ENCODE data around the gene ASPG.
A peak's percentile ranks its signal among the peaks of the same experiment; 100 is the strongest.

The ASPG gene

GRCh38 chr14:104130974-104131651 lies 45.6 kb downstream of the ASPG start:
- no peak for TF ChIP-seq POLR2AphosphoS5 (IDR thresholded peaks at IDR 0.05; ENCODE audit: low read depth, low read length)
- TF ChIP-seq REST (IDR thresholded peaks at IDR 0.05; ENCODE audit: insufficient read depth in 1 of 2, low read depth in 2 of 2, low read length in 2 of 2), result no peak
- no peak for TF ChIP-seq TAF1 (IDR thresholded peaks at IDR 0.05; ENCODE audit: borderline replicate concordance, insufficient read depth, low read length)
- TF ChIP-seq FOXP2 (optimal IDR thresholded peaks at IDR 0.05; ENCODE audit: borderline replicate concordance, extremely low read depth, extremely low read length, insufficient read depth), result no peak
- no peak for TF ChIP-seq SIN3A (IDR thresholded peaks at IDR 0.05; ENCODE audit: borderline replicate concordance, insufficient read depth, low read length)

GRCh38 chr14:104131968-104132732 lies 46.6 kb downstream of the ASPG start:
- TF ChIP-seq POLR2AphosphoS5 (IDR thresholded peaks at IDR 0.05; ENCODE audit: low read depth, low read length) (no peak), TAF1 (IDR thresholded peaks at IDR 0.05; ENCODE audit: borderline replicate concordance, insufficient read depth, low read length) (no peak), FOXP2 (optimal IDR thresholded peaks at IDR 0.05; ENCODE audit: borderline replicate concordance, extremely low read depth, extremely low read length, insufficient read depth) (no peak), REST (IDR thresholded peaks at IDR 0.05; ENCODE audit: insufficient read depth in 1 of 2, low read depth in 2 of 2, low read length in 2 of 2) (no peak), SIN3A (IDR thresholded peaks at IDR 0.05; ENCODE audit: borderline replicate concordance, insufficient read depth, low read length) (no peak)

- no peak for TF ChIP-seq TAF1 (IDR thresholded peaks at IDR 0.05; ENCODE audit: borderline replicate concordance, insufficient read depth, low read length)
- peak; percentile 65 to 88 for TF ChIP-seq REST (IDR thresholded peaks at IDR 0.05; ENCODE audit: insufficient read depth in 1 of 2, low read depth in 2 of 2, low read length in 2 of 2)
Measured at GRCh38 chr14:104132981-104133380, 47.5 kb downstream of the ASPG start.

- TF ChIP-seq REST (IDR thresholded peaks at IDR 0.05; ENCODE audit: insufficient read depth in 1 of 2, low read depth in 2 of 2, low read length in 2 of 2), result no peak
- TF ChIP-seq SIN3A (IDR thresholded peaks at IDR 0.05; ENCODE audit: borderline replicate concordance, insufficient read depth, low read length), result no peak
- TF ChIP-seq FOXP2 (optimal IDR thresholded peaks at IDR 0.05; ENCODE audit: borderline replicate concordance, extremely low read depth, extremely low read length, insufficient read depth), result no peak
- no peak for TF ChIP-seq TAF1 (IDR thresholded peaks at IDR 0.05; ENCODE audit: borderline replicate concordance, insufficient read depth, low read length)
- no peak for TF ChIP-seq POLR2AphosphoS5 (IDR thresholded peaks at IDR 0.05; ENCODE audit: low read depth, low read length)
Measured at GRCh38 chr14:104133496-104133895, 48.0 kb downstream of the ASPG start.

All from PFSK-1 (cell line).